Measurements from ENCODE around the gene CD8B.

- no peak for TF ChIP-seq REST (IDR thresholded peaks at IDR 0.05; ENCODE audit: low read depth)
- no peak for TF ChIP-seq CTCF (IDR thresholded peaks at IDR 0.05 in 2 of 3, conservative IDR thresholded peaks at IDR 0.05 in 1 of 3; ENCODE audit: borderline replicate concordance in 1 of 3, insufficient read depth in 1 of 3, low read depth in 2 of 3, low read length in 2 of 3)
- TF ChIP-seq RAD21 (IDR thresholded peaks at IDR 0.05; ENCODE audit: low read depth): no peak
- no peak for TF ChIP-seq POLR2A (IDR thresholded peaks at IDR 0.05; ENCODE audit: borderline replicate concordance, extremely low read depth, insufficient read depth, insufficient read length)
Observed at GRCh38 chr2:86818957-86819356, 42.7 kb downstream of the CD8B start.
